Gastroesophageal sphincter (tissue), 4 donors: ENCODE data around the gene STUB1. TPM values are rescaled to one million over a fixed set of nuclear protein-coding genes. Genes with fewer than 3 reads are reported as not detected.

Source experiments
- ATAC-seq: fragments of 150-250 bp; one replicate; pipeline ENCODE4 v1.9.1; 2016; ENCODE audit warnings: mild to moderate bottlenecking, moderate library complexity
- H3K27ac ChIP-seq, 4 donors: fragments of 200-600 bp; sonication (generic) in 3 of 4; 1 replicate in 3 of 4; 2 replicates in 1 of 4; pipeline ENCODE4 v1.5.1; 2016 to 2019
- H3K27me3 ChIP-seq: fragments of 200-600 bp; sonication (generic); one replicate; pipeline ENCODE4 v1.5.1; 2019
- H3K36me3 ChIP-seq, 2 donors: fragments of 200-600 bp; sonication (generic); one replicate each; pipeline ENCODE4 v1.5.1; 2019; ENCODE audit warnings: control low read depth in 1 of 2
- H3K4me1 ChIP-seq, 3 donors: fragments of 200-600 bp; sonication (generic); 1 replicate in 2 of 3; 2 replicates in 1 of 3; pipeline ENCODE4 v1.5.1; 2016 to 2019; ENCODE audit warnings: control low read depth in 2 of 3
- H3K4me3 ChIP-seq, 2 donors: fragments of 200-600 bp; sonication (generic); one replicate each; pipeline ENCODE4 v1.5.1; 2019; ENCODE audit warnings: mild to moderate bottlenecking in 1 of 2, moderate library complexity in 1 of 2
- H3K9me3 ChIP-seq, 3 donors: fragments of 200-600 bp; sonication (generic); one replicate each; pipeline ENCODE4 v1.5.1; 2017 to 2019; ENCODE audit warnings: control low read depth in 2 of 3
- EP300 ChIP-seq: sonication (generic); formaldehyde crosslinking; IDR thresholded peaks from one replicate; pipeline ENCODE4 v1.6.1; 2017; ENCODE audit warnings: antibody characterized with exemption, mild to moderate bottlenecking
- POLR2A ChIP-seq, 2 donors: fragments of 450-650 bp; IDR thresholded peaks; one replicate each; pipeline ENCODE4 v1.6.1; 2017; ENCODE audit warnings: antibody characterized with exemption in 2 of 2, mild to moderate bottlenecking in 2 of 2, moderate library complexity in 1 of 2
- POLR2AphosphoS5 ChIP-seq: sonication (generic); formaldehyde crosslinking; IDR thresholded peaks from one replicate; pipeline ENCODE4 v1.6.1; 2017; ENCODE audit warnings: antibody characterized with exemption
- WGBS, 2 donors: methylation state at CpG; one replicate each; pipeline ENCODE4 v1.1.5; 2018; ENCODE audit warnings: low coverage in 1 of 2; 5-methylcytosine and 5-hydroxymethylcytosine counted together
- total RNA-seq, 4 donors: library from RNA; depleted of rRNA; stranded (reverse); fragments of >200 nt; gene quantifications; one replicate each; pipeline ENCODE4 v1.1.0, GENCODE V29; 2016
- TF ChIP-seq, protein P1 (sequence below), 4 experiments: fragments of 200-600 bp in 2 of 4; fragments of 450-650 bp in 2 of 4; sonication (generic) in 1 of 4; IDR thresholded peaks; one replicate each; pipeline ENCODE4 v1.5.1; 2017 to 2019; ENCODE audit warnings: antibody characterized with exemption in 4 of 4, mild to moderate bottlenecking in 2 of 4, moderate library complexity in 2 of 4

The STUB1 gene
- total RNA-seq, 4 donors from 2014 or later = 161 to 212 (median 179) TPM

DNA sequence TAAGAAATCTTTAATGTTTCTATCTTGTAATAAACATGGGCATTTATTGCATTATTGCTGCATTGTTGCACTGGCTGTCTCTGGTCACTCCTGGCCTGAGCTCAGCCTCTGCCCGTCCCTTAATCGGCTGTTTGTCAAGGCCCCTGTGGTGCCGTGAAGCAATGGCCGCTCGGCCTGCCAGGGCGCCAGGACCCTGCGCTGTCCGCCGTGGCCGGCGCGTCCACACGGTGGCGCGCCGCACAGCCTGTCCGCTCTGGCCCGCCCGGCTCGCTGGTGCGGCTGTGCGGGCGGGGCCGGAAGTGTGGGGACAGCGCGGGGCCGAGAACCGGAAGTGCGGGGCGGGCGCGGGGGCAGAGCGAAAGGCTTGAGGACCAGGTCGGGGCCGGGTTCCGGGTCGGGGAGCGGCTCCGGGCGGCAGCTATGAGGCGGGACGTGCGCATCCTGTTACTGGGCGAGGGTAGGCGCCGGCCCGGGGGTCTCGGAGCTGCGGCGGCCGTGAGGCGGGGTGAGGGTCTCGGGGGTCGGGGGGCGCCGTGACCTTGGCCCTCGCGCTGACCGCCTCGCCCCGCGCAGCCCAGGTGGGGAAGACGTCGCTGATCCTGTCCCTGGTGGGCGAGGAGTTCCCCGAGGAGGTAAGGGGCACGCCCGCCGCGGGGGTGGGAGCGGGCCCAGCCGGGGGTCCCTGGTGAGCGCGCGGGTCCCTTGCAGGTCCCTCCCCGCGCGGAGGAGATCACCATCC lies 12.3 kb upstream of the STUB1 start, which contains the start of gene RHOT2:
TSS of gene RHOT2 (plus strand) at position 353 of the 739 bp plus-strand sequence. CDS start at position 421, 68 bp downstream.
- ATAC-seq = peak; percentile 98
- Histone ChIP-seq H3K4me3 (peak within 1 kb of the TSS; percentile 76 to 97), H3K27me3 (no peaks in the 10 kb centered on the region), H3K36me3 (peaks cover 0 to 41% of the 10 kb centered on the region in 2 donors), H3K9me3 (no peaks in the 10 kb centered on the region), H3K4me1 (peaks cover 0 to 31% (median 11%) of the 10 kb centered on the region in 3 donors), H3K27ac (peak within 1 kb of the TSS; percentile 83 to 93 (median 91))
- WGBS, 2 donors = 0% methylated on average over 2 of the region's 78 CpGs; no CpG with 5 or more reads in 1 of the 2 donors
- TF ChIP-seq, protein P1, sequence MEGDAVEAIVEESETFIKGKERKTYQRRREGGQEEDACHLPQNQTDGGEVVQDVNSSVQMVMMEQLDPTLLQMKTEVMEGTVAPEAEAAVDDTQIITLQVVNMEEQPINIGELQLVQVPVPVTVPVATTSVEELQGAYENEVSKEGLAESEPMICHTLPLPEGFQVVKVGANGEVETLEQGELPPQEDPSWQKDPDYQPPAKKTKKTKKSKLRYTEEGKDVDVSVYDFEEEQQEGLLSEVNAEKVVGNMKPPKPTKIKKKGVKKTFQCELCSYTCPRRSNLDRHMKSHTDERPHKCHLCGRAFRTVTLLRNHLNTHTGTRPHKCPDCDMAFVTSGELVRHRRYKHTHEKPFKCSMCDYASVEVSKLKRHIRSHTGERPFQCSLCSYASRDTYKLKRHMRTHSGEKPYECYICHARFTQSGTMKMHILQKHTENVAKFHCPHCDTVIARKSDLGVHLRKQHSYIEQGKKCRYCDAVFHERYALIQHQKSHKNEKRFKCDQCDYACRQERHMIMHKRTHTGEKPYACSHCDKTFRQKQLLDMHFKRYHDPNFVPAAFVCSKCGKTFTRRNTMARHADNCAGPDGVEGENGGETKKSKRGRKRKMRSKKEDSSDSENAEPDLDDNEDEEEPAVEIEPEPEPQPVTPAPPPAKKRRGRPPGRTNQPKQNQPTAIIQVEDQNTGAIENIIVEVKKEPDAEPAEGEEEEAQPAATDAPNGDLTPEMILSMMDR (IDR thresholded peaks at IDR 0.05) = peak in 3 of 4 experiments; percentile 95 to 99 (median 96)
- no peak for TF ChIP-seq EP300
- peak; percentile 49 to 79 for TF ChIP-seq POLR2A (IDR thresholded peaks at IDR 0.05)
- TF ChIP-seq POLR2AphosphoS5 = peak; percentile 79

DNA sequence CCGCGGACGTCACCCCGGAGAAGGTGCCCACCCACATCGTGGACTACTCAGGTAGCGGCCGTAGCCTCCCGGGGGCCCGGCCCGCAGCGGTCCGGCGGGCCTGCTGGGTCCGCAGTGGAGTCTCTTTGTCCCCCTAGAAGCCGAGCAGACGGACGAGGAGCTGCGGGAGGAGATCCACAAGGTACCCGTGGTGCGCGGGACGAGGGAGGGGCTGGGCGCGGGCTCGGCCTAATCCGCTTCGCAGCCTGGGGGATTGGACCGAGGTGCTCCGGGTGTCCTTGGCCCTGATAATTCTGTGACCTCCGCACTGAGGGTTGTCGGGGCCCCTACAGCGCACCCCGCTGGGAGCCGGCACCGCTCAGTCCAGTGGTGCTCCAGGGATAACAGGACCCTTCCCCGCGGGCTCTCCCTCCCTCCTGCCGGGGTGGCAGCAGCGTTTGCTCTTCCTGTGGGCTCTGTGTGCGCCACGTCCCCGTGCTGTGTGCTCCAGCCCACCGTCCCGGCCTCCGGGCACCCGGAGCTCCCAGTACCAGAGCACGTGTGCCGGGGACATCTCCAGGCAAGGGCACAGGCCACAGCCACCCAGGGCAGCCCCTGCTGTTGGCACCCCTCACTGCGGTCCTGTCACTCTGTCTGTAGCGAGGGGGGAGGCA lies 11.6 kb upstream of the STUB1 start:
- no peak for TF ChIP-seq POLR2AphosphoS5
- TF ChIP-seq, protein P1 (IDR thresholded peaks at IDR 0.05) = no peak
- TF ChIP-seq POLR2A (IDR thresholded peaks at IDR 0.05) = no peak
- TF ChIP-seq EP300 = no peak
- Histone ChIP-seq H3K9me3 (no peaks in the 10 kb centered on the region), H3K4me1 (peaks cover 0 to 31% (median 11%) of the 10 kb centered on the region in 3 donors), H3K27ac (peak overlapping the region; percentile 83 to 93 (median 91)), H3K36me3 (peaks cover 0 to 48% of the 10 kb centered on the region in 2 donors), H3K27me3 (no peaks in the 10 kb centered on the region), H3K4me3 (peak overlapping the region; percentile 76 to 97)
- ATAC-seq = no peak
- WGBS, 2 donors = no CpG with 5 or more reads among the region's 50 CpGs

DNA sequence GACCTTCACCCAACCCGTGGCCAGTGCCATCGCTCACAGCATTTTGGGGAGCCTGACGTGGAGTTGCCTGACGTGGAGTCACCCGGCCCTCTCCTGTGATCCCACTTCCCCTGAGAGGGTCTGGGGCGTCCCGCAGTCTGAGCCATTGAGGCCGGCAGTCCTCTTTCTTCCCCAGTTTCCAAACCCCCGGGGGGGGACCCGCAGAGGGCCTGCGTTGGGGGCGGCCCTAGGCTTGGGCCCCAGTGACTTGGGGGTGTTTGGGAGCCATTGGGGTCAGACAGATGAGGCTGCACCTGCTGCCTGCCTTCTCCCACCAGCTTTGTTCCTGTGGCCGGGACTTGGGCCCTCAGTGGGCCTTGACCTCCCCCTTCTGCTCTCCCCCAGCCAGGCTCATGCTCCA lies 10.5 kb upstream of the STUB1 start:
- Histone ChIP-seq H3K4me3 (no peak overlapping the region), H3K9me3 (no peaks in the 10 kb centered on the region), H3K4me1 (peaks cover 0 to 36% (median 11%) of the 10 kb centered on the region in 3 donors), H3K27me3 (no peaks in the 10 kb centered on the region), H3K36me3 (peaks cover 0 to 50% of the 10 kb centered on the region in 2 donors), H3K27ac (no peak overlapping the region)
- no CpG with 5 or more reads among the region's 13 CpGs for WGBS, 2 donors
- ATAC-seq = no peak
- TF ChIP-seq EP300 (no peak), POLR2A (IDR thresholded peaks at IDR 0.05) (no peak), POLR2AphosphoS5 (no peak)
- TF ChIP-seq, protein P1 (IDR thresholded peaks at IDR 0.05) = no peak

DNA sequence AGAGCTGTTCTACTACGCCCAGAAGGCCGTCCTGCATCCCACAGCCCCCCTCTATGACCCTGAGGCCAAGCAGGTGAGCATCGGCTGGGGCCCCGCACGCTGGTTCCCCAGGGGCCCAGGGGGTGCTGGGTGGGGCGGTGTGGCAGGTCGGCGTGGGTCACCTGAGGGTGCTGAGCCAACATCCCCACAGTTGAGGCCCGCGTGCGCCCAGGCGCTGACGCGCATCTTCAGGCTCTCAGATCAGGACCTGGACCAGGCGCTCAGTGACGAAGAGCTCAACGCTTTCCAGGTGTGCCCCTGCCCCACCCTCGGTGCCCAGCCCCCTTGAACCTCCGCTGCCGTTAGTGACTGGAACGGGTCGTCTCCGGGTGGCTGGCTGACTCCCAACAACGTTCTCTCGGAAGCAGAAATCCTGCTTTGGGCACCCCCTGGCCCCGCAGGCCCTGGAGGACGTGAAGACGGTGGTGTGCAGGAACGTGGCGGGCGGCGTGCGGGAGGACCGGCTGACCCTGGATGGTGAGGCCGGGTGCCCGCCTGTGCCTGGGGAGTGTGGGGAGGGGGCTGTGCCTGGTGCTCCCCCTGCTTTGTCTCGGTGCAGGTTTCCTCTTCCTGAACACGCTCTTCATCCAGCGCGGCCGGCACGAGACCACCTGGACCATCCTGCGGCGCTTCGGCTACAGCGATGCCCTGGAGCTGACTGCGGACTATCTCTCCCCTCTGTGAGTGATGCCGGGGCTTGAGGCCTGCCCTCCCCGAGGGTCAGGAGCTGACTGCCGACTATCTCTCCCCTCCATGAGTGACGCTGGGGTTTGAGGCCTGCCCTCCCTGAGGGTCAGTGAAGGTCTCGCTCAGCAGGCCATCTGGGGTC lies 9.5 kb upstream of the STUB1 start:
- TF ChIP-seq, protein P1 (IDR thresholded peaks at IDR 0.05) = no peak
- TF ChIP-seq POLR2AphosphoS5 = no peak
- no peak for TF ChIP-seq POLR2A (IDR thresholded peaks at IDR 0.05)
- no peak for TF ChIP-seq EP300
- 94% methylated on average over 6 of the region's 52 CpGs; no CpG with 5 or more reads in 1 of the 2 donors for WGBS, 2 donors
- no peaks in the 10 kb centered on the region for H3K27me3 ChIP-seq

More for the DNA sequence above, 9.5 kb upstream of the STUB1 start:
- ATAC-seq = no peak
- Histone ChIP-seq H3K36me3 (peaks cover 0 to 50% of the 10 kb centered on the region in 2 donors), H3K4me3 (no peak overlapping the region), H3K4me1 (peaks cover 0 to 47% (median 19%) of the 10 kb centered on the region in 3 donors), H3K27ac (no peak overlapping the region), H3K9me3 (no peaks in the 10 kb centered on the region)
